ENCODE measurements around the gene OGFOD3. TPM values are rescaled to one million over a fixed set of nuclear protein-coding genes. Genes with fewer than 3 reads are reported as not detected.

Gene OGFOD3
- total and polyA plus RNA-seq, 7 experiments from 2014 or later, result 21.9 to 42.1 (median 32.3) TPM

- CTCF ChIA-PET, result no interaction called here
- no peaks in the 10 kb centered on the region for H3K9me3 Mint-ChIP-seq
These were observed 19.3 kb downstream of the OGFOD3 start for GRCh38 chr17:82399041-82399441.

GRCh38 chr17:82397449-82398335 is 20.7 kb downstream of the OGFOD3 start:
- H3K36me3 Mint-ChIP-seq, result peaks cover 4 to 24% (median 7%) of the 10 kb centered on the region in 5 donors
- intact Hi-C loops (cut with micrococcal nuclease), result no loop called here
- no peaks in the 10 kb centered on the region for H3K9me3 ChIP-seq (ENCODE audit: control insufficient read depth in 2 of 3, low read length in 3 of 3)
- no peak overlapping the region for H3K4me3 ChIP-seq (ENCODE audit: low read length)
- H3K4me1 Mint-ChIP-seq, result peaks cover 9 to 23% (median 14%) of the 10 kb centered on the region in 7 donors
- no peak overlapping the region for H3K27ac ChIP-seq (ENCODE audit: low read depth, low read length)
- H3K4me1 ChIP-seq (ENCODE audit: control insufficient read depth in 2 of 2, insufficient read depth in 2 of 2, low read length in 2 of 2), result peaks cover 0 to 9% of the 10 kb centered on the region in 2 donors
- no peak overlapping the region for H3K4me3 Mint-ChIP-seq
- POLR2A ChIA-PET, result interaction anchor here (0.6 kb wide), 1 partner anchor 183 kb away, joined by 3 read pairs; no protein-coding TSS in a partner anchor
- no peak for ATAC-seq
- H3K9me3 Mint-ChIP-seq, result no peaks in the 10 kb centered on the region
- H3K27ac Mint-ChIP-seq, result no peak overlapping the region
- CTCF ChIA-PET, result no interaction called here
- no peak for DNase-seq
- H3K36me3 ChIP-seq (ENCODE audit: control insufficient read depth in 2 of 3, insufficient read depth in 3 of 3, low read length in 3 of 3), result peaks cover 0 to 24% (median 3%) of the 10 kb centered on the region in 3 experiments
- no peaks in the 10 kb centered on the region for H3K27me3 ChIP-seq (ENCODE audit: control insufficient read depth in 2 of 2, insufficient read depth in 2 of 2, low read length in 2 of 2)
- no peaks in the 10 kb centered on the region for H3K27me3 Mint-ChIP-seq

More at GRCh38 chr17:82399041-82399441, 19.3 kb downstream of the OGFOD3 start:
- ATAC-seq, result no peak
- Histone ChIP-seq H3K4me1 (ENCODE audit: control insufficient read depth in 2 of 2, insufficient read depth in 2 of 2, low read length in 2 of 2) (peaks cover 0 to 9% of the 10 kb centered on the region in 2 donors), H3K27ac (ENCODE audit: low read depth, low read length) (no peak overlapping the region), H3K27me3 (ENCODE audit: control insufficient read depth in 2 of 2, insufficient read depth in 2 of 2, low read length in 2 of 2) (no peaks in the 10 kb centered on the region), H3K9me3 (ENCODE audit: control insufficient read depth in 2 of 3, low read length in 3 of 3) (no peaks in the 10 kb centered on the region), H3K4me3 (ENCODE audit: low read length) (no peak overlapping the region), H3K36me3 (ENCODE audit: control insufficient read depth in 2 of 3, insufficient read depth in 3 of 3, low read length in 3 of 3) (peaks cover 0 to 28% (median 9%) of the 10 kb centered on the region in 3 experiments)
- intact Hi-C loops (cut with micrococcal nuclease), result no loop called here
- POLR2A ChIA-PET, result no interaction called here
- no peaks in the 10 kb centered on the region for H3K27me3 Mint-ChIP-seq
- no peak for DNase-seq
- H3K4me3 Mint-ChIP-seq, result no peak overlapping the region
- H3K27ac Mint-ChIP-seq, result no peak overlapping the region
- peaks cover 11 to 23% (median 14%) of the 10 kb centered on the region in 7 donors for H3K4me1 Mint-ChIP-seq
- peaks cover 4 to 29% (median 12%) of the 10 kb centered on the region in 5 donors for H3K36me3 Mint-ChIP-seq

- Mint-ChIP-seq H3K4me1 (peaks cover 7 to 20% (median 12%) of the 10 kb centered on the region in 7 donors), H3K9me3 (no peaks in the 10 kb centered on the region), H3K36me3 (peaks cover 4 to 27% (median 8%) of the 10 kb centered on the region in 5 donors), H3K27ac (no peak overlapping the region), H3K4me3 (no peak overlapping the region), H3K27me3 (no peaks in the 10 kb centered on the region)
- ATAC-seq, result no peak
- no peak overlapping the region for H3K27ac ChIP-seq (ENCODE audit: low read depth, low read length)
- intact Hi-C loops (cut with micrococcal nuclease), result no loop called here
- H3K4me3 ChIP-seq (ENCODE audit: low read length), result no peak overlapping the region
- DNase-seq, result no peak
- peaks cover 0 to 9% of the 10 kb centered on the region in 2 donors for H3K4me1 ChIP-seq (ENCODE audit: control insufficient read depth in 2 of 2, insufficient read depth in 2 of 2, low read length in 2 of 2)
- H3K36me3 ChIP-seq (ENCODE audit: control insufficient read depth in 2 of 3, insufficient read depth in 3 of 3, low read length in 3 of 3), result peaks cover 0 to 32% (median 3%) of the 10 kb centered on the region in 3 experiments
- POLR2A ChIA-PET, result no interaction called here
- H3K27me3 ChIP-seq (ENCODE audit: control insufficient read depth in 2 of 2, insufficient read depth in 2 of 2, low read length in 2 of 2), result no peaks in the 10 kb centered on the region
- CTCF ChIA-PET, result no interaction called here
- H3K9me3 ChIP-seq (ENCODE audit: control insufficient read depth in 2 of 3, low read length in 3 of 3), result no peaks in the 10 kb centered on the region
These were observed 21.6 kb downstream of the OGFOD3 start for GRCh38 chr17:82396601-82397435.

- Histone ChIP-seq H3K4me1 (ENCODE audit: control insufficient read depth in 2 of 2, insufficient read depth in 2 of 2, low read length in 2 of 2) (no peaks in the 10 kb centered on the region), H3K27ac (ENCODE audit: low read depth, low read length) (no peak overlapping the region), H3K4me3 (ENCODE audit: low read length) (no peak overlapping the region), H3K36me3 (ENCODE audit: control insufficient read depth in 2 of 3, insufficient read depth in 3 of 3, low read length in 3 of 3) (peaks cover 0 to 37% (median 0%) of the 10 kb centered on the region in 3 experiments), H3K27me3 (ENCODE audit: control insufficient read depth in 2 of 2, insufficient read depth in 2 of 2, low read length in 2 of 2) (no peaks in the 10 kb centered on the region), H3K9me3 (ENCODE audit: control insufficient read depth in 2 of 3, low read length in 3 of 3) (no peaks in the 10 kb centered on the region)
- Mint-ChIP-seq H3K4me1 (peaks cover 0 to 10% (median 0%) of the 10 kb centered on the region in 7 donors), H3K27me3 (no peaks in the 10 kb centered on the region), H3K27ac (no peak overlapping the region), H3K4me3 (no peak overlapping the region), H3K9me3 (no peaks in the 10 kb centered on the region), H3K36me3 (peaks cover 0 to 23% (median 8%) of the 10 kb centered on the region in 5 donors)
- ATAC-seq (no peak), DNase-seq (no peak)
- POLR2A ChIA-PET, result interaction anchor here (1.1 kb wide), 1 partner anchor 61 kb away, joined by 4 read pairs; no protein-coding TSS in a partner anchor
- intact Hi-C loops (cut with micrococcal nuclease), result no loop called here
- CTCF ChIA-PET, result no interaction called here
These were observed 24.1 kb downstream of the OGFOD3 start for GRCh38 chr17:82394278-82394677.

- Histone ChIP-seq H3K36me3 (ENCODE audit: control insufficient read depth in 2 of 3, insufficient read depth in 3 of 3, low read length in 3 of 3) (peaks cover 0 to 37% (median 0%) of the 10 kb centered on the region in 3 experiments), H3K27me3 (ENCODE audit: control insufficient read depth in 2 of 2, insufficient read depth in 2 of 2, low read length in 2 of 2) (no peaks in the 10 kb centered on the region), H3K9me3 (ENCODE audit: control insufficient read depth in 2 of 3, low read length in 3 of 3) (no peaks in the 10 kb centered on the region), H3K27ac (ENCODE audit: low read depth, low read length) (no peak overlapping the region), H3K4me3 (ENCODE audit: low read length) (no peak overlapping the region), H3K4me1 (ENCODE audit: control insufficient read depth in 2 of 2, insufficient read depth in 2 of 2, low read length in 2 of 2) (no peaks in the 10 kb centered on the region)
- Mint-ChIP-seq H3K4me1 (peaks cover 0 to 10% (median 0%) of the 10 kb centered on the region in 7 donors), H3K4me3 (no peak overlapping the region), H3K9me3 (peaks cover 0 to under 1% (median 0%) of the 10 kb centered on the region in 11 donors), H3K27me3 (no peaks in the 10 kb centered on the region), H3K27ac (no peak overlapping the region), H3K36me3 (peaks cover 0 to 23% (median 8%) of the 10 kb centered on the region in 5 donors)
- ChIA-PET CTCF (no interaction called here), POLR2A (interaction anchor here (0.8 kb wide), 1 partner anchor 63 kb away, joined by 3 read pairs; no protein-coding TSS in a partner anchor)
- intact Hi-C loops (cut with micrococcal nuclease), result no loop called here
- ATAC-seq (no peak), DNase-seq (no peak)
These were observed 25.4 kb downstream of the OGFOD3 start for GRCh38 chr17:82392941-82393340.

- H3K9me3 Mint-ChIP-seq, result peaks cover 0 to 2% (median 0%) of the 10 kb centered on the region in 11 donors
- H3K27me3 Mint-ChIP-seq, result no peaks in the 10 kb centered on the region
- Histone ChIP-seq H3K27ac (ENCODE audit: low read depth, low read length) (no peak overlapping the region), H3K4me3 (ENCODE audit: low read length) (no peak overlapping the region), H3K9me3 (ENCODE audit: control insufficient read depth in 2 of 3, low read length in 3 of 3) (no peaks in the 10 kb centered on the region), H3K27me3 (ENCODE audit: control insufficient read depth in 2 of 2, insufficient read depth in 2 of 2, low read length in 2 of 2) (no peaks in the 10 kb centered on the region), H3K36me3 (ENCODE audit: control insufficient read depth in 2 of 3, insufficient read depth in 3 of 3, low read length in 3 of 3) (peaks cover 0 to 37% (median 0%) of the 10 kb centered on the region in 3 experiments), H3K4me1 (ENCODE audit: control insufficient read depth in 2 of 2, insufficient read depth in 2 of 2, low read length in 2 of 2) (no peaks in the 10 kb centered on the region)
- peaks cover 0 to 13% (median 6%) of the 10 kb centered on the region in 7 donors for H3K4me1 Mint-ChIP-seq
- ChIA-PET POLR2A (no interaction called here), CTCF (no interaction called here)
- no peak for DNase-seq
- ATAC-seq, result no peak
- no peak overlapping the region for H3K27ac Mint-ChIP-seq
- H3K4me3 Mint-ChIP-seq, result no peak overlapping the region
- peaks cover 0 to 23% (median 8%) of the 10 kb centered on the region in 5 donors for H3K36me3 Mint-ChIP-seq
- intact Hi-C loops (cut with micrococcal nuclease), result no loop called here
These were observed 26.0 kb downstream of the OGFOD3 start for GRCh38 chr17:82392209-82392920.

Measured in naive thymus-derived CD4-positive, alpha-beta T cell (primary cell).